AG04449 (cell line): ENCODE results near the gene NDUFA3.
"Not testable (repeated sequence)": the region's sequence is repeated elsewhere in the genome, so short reads cannot be mapped to it uniquely, and the experiment has no call there.

ENCODE experiments used
- CTCF ChIA-PET: fragments of 350-600 bp; formaldehyde crosslinking; extraction: SDS; loops from one replicate; lab custom pipeline; 2021; ENCODE audit warnings: antibody characterized with exemption; lab: Yijun Ruan, JAX
- POLR2A ChIA-PET: fragments of 400-600, 350-600 bp; formaldehyde crosslinking; extraction: SDS; loops from one replicate; lab custom pipeline; 2020; ENCODE audit warnings: antibody characterized with exemption, inconsistent platforms; lab: Yijun Ruan, JAX
- DNase-seq: peaks from one replicate; pipeline ENCODE4 v3.0.0-alpha.2; 2010; ENCODE audit warnings: low read depth, low spot score
- H3K4me3 ChIP-seq: 2 replicates; pipeline ENCODE4 v1.5.1; 2011; ENCODE audit warnings: low read depth, mild to moderate bottlenecking, control low read depth, low read length
- CTCF ChIP-seq: IDR thresholded peaks from one replicate; pipeline ENCODE4 v1.5.1; 2011; ENCODE audit warnings: mild to moderate bottlenecking, moderate library complexity, low read length, control low read depth, inconsistent platforms; ENCODE audit not compliant: insufficient read depth; ENCODE audit errors: missing control alignments

Gene NDUFA3

GRCh38 chr19:54077334-54077733 is 25.3 kb upstream of the NDUFA3 start:
- no peak for DNase-seq
- ChIA-PET CTCF (no interaction called here), POLR2A (no interaction called here)
- H3K4me3 ChIP-seq: no peak overlapping the region
- no peak for TF ChIP-seq CTCF

- no peak within 1 kb of the TSS for H3K4me3 ChIP-seq
- ChIA-PET CTCF (no interaction called here), POLR2A (no interaction called here)
- TF ChIP-seq CTCF: no peak
- no peak for DNase-seq
Observed at GRCh38 chr19:54081032-54081431, 21.6 kb upstream of the NDUFA3 start, which contains the start of gene TARM1. TSS of gene TARM1 (minus strand) at chr19:54081365. CDS start at chr19:54081340, 25 bp downstream.

- POLR2A ChIA-PET: no interaction called here
Observed at GRCh38 chr19:54084410-54084809, 18.2 kb upstream of the NDUFA3 start.

GRCh38 chr19:54094426-54095000 is 8.1 kb upstream of the NDUFA3 start:
- DNase-seq: no peak
- POLR2A ChIA-PET: no interaction called here
- TF ChIP-seq CTCF: no peak
- CTCF ChIA-PET: interaction anchor here (0.7 to 2.1 kb wide), 3 partner anchors 13 to 296 kb away, joined by 3 to 5 read pairs (median 3); no protein-coding TSS in a partner anchor
- no peak overlapping the region for H3K4me3 ChIP-seq

More at GRCh38 chr19:54084410-54084809, 18.2 kb upstream of the NDUFA3 start:
- H3K4me3 ChIP-seq: no peak overlapping the region
- TF ChIP-seq CTCF: no peak
- no peak for DNase-seq
- CTCF ChIA-PET: interaction anchor here (1.2 kb wide), 1 partner anchor 292 kb away, joined by 5 read pairs; no protein-coding TSS in a partner anchor

GRCh38 chr19:54095136-54095858 is 7.4 kb upstream of the NDUFA3 start:
- ChIA-PET CTCF (interaction anchor here (0.7 to 2.1 kb wide), 5 partner anchors 13 to 303 kb away, joined by 3 to 9 read pairs (median 3); partner anchors contain the start of gene CNOT3), POLR2A (no interaction called here)
- H3K4me3 ChIP-seq: peak overlapping the region; percentile 51
- no peak for TF ChIP-seq CTCF
- DNase-seq: no peak

GRCh38 chr19:54095859-54096616 is 6.6 kb upstream of the NDUFA3 start:
- CTCF ChIA-PET: interaction anchor here (1.0 to 2.1 kb wide), 5 partner anchors 41 to 303 kb away, joined by 3 to 9 read pairs (median 3); partner anchors contain the start of gene CNOT3
- POLR2A ChIA-PET, DNase-seq: not testable (repeated sequence)
- peak overlapping the region; percentile 51 for H3K4me3 ChIP-seq
